NCI-H2196 treated with DMSO at 0.1 percent for 48 hours (cell line): ENCODE data around the gene AP2B1.
"Not testable (repeated sequence)": the region's sequence is repeated elsewhere in the genome, so short reads cannot be mapped to it uniquely, and the experiment has no call there.

Experiments
- DNase-seq: peaks from one replicate; lab custom pipeline; 2025; ENCODE audit not compliant: unreplicated experiment; lab: John Stamatoyannopoulos, UW

The AP2B1 gene

GRCh38 chr17:35694906-35695305 is 107.8 kb downstream of the AP2B1 start:
- no peak for DNase-seq

GRCh38 chr17:35695613-35696012 is 108.5 kb downstream of the AP2B1 start:
- DNase-seq, result no peak

- DNase-seq, result no peak
Measured at GRCh38 chr17:35698800-35699199, 111.7 kb downstream of the AP2B1 start.

- no peak for DNase-seq
Measured at GRCh38 chr17:35700150-35700549, 113.0 kb downstream of the AP2B1 start.

GRCh38 chr17:35701491-35701890 is 114.4 kb downstream of the AP2B1 start:
- DNase-seq, result no peak

- not testable (repeated sequence) for DNase-seq
Measured at GRCh38 chr17:35703308-35703707, 116.2 kb downstream of the AP2B1 start.

- DNase-seq, result no peak
Measured at GRCh38 chr17:35705230-35705629, 118.1 kb downstream of the AP2B1 start.

- no peak for DNase-seq
Measured at GRCh38 chr17:35705705-35706104, 118.6 kb downstream of the AP2B1 start.

GRCh38 chr17:35708149-35708548 is 121.0 kb downstream of the AP2B1 start:
- no peak for DNase-seq

GRCh38 chr17:35708951-35709350 is 121.8 kb downstream of the AP2B1 start:
- no peak for DNase-seq

- no peak for DNase-seq
Measured at GRCh38 chr17:35709874-35710273, 122.8 kb downstream of the AP2B1 start.

GRCh38 chr17:35710950-35711349 is 123.8 kb downstream of the AP2B1 start:
- DNase-seq, result no peak

- no peak for DNase-seq
Measured at GRCh38 chr17:35713069-35713728, 126.1 kb downstream of the AP2B1 start.

- DNase-seq, result no peak
Measured at GRCh38 chr17:35714988-35715387, 127.9 kb downstream of the AP2B1 start.

GRCh38 chr17:35715416-35715815 is 128.3 kb downstream of the AP2B1 start:
- no peak for DNase-seq

- DNase-seq, result no peak
Measured at GRCh38 chr17:35716173-35716572, 129.1 kb downstream of the AP2B1 start.

- DNase-seq, result no peak
Measured at GRCh38 chr17:35716897-35717465, 129.9 kb downstream of the AP2B1 start.

GRCh38 chr17:35717475-35717874 is 130.4 kb downstream of the AP2B1 start:
- no peak for DNase-seq

- DNase-seq, result no peak
Measured at GRCh38 chr17:35723735-35724134, 136.6 kb downstream of the AP2B1 start.

- DNase-seq, result no peak
Measured at GRCh38 chr17:35725058-35725457, 137.9 kb downstream of the AP2B1 start.

GRCh38 chr17:35725802-35726126 is 138.6 kb downstream of the AP2B1 start:
- DNase-seq, result no peak

- DNase-seq, result no peak
Measured at GRCh38 chr17:35726127-35726952, 139.2 kb downstream of the AP2B1 start.
